GM21528 (cell line): Measurements from ENCODE around the gene SEC14L3.

Experiments used
- ATAC-seq: cut with Tn5 transposase; IDR thresholded peaks from one replicate; pipeline ENCODE4 v1.9.1; 2021; ENCODE audit warnings: mild to moderate bottlenecking, moderate library complexity; ENCODE audit not compliant: unreplicated experiment, low FRiP score

Gene SEC14L3

DNA sequence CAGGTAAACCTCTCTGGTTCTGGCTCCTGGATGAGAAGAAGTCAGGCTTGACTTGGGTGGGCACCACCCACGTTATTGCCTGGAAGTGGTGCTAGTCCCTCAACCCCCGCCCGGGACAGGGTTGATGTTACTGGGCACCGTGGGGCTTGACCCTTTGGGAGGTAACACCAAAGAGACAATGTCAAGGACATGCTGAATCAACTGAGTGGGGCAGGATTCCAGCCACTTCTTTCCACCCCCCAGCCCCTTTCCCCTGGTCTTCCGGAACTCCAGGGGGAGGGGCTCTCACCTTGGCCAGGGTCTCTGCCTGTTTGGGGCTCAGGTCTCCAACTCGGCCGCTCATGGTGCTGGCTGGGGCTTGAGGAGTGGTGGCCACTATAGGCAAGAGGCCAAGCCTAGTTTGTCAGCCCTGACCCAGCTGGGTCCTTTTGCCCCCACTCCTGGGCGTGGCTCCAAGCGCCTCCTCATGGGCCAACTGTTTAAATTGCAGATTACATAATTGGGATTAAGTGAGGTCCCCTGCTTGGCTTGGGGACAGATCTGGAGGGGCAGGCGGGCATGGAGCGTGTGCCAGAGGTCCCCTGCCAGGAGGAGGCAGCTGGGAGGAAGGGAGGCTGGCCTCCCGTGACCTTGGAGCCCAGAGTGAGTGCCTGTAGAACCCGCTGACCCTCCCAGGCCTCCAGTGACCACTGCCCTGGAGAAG lies at the start of gene SEC14L3:
SEC14L3 (minus strand) TSS at position 402 of the 703 bp plus-strand sequence; CDS start at position 343, 59 bp downstream.
- ATAC-seq = no peak

DNA sequence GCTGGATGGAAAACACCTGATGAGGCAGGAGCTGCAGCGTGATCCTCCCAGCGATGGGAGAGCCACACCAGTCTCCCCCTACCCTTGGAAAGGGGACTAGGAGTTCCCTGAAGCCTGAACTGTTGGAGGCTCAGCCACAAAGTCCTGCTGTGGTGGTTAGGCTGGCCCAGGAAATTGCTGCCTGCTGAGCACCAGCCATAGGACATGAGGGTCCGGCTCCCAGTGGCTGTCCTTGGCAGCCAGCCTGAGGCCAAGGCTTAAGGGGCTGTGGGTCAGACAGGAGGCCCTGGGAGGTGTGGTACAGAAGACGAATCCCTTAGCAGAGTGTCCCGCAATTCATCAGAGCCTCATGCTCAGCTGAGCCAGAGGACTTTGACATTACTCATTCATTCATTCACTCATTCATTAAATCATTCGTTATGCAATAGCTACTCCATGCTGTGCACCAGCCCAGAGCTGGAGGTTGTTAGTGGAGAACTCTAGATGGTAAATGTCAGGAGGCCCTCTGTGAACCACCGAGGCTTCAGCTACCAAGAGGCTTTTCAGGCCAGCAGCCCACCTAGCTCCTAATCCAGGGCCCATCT lies 48.1 kb upstream of the SEC14L3 start:
- ATAC-seq = no peak

DNA sequence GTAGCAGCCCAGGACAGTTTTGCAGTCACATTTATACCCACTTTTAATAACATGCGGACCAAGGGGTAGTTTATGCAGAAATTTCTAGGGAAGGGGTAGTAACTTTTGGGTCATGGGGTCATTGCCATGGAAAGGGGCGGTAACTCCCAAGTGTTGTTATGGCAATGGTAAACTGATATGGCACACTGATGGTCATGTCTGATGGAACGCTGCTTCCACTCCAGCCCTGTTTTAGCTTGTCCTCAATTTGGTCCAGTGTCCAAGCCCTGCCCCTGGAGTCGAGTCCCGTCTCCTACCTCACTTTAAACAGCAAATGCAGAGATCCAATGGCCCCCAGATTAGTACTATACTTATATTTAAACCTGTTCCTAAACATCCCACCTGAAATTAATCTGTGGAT lies 44.9 kb upstream of the SEC14L3 start:
- no peak for ATAC-seq

DNA sequence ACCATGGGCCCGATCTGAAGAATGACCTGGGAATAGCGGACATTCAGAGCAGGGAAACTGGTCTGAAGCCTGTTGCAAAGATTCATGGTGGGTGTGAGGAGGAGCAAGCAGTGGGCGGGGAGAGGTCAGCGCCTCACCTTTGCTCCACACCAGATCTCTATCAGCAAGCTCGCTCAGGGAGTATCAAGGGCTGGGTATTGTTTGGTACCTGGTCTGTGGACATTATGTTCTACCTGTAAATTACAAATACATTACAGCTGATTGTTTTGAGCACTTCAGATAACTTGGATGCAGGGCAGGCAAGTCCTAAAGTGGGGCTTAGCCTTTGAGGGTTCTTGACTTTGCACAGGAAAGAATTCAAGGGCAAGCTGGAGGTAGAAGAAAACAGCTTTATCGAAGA lies 44.5 kb upstream of the SEC14L3 start:
- ATAC-seq = no peak

DNA sequence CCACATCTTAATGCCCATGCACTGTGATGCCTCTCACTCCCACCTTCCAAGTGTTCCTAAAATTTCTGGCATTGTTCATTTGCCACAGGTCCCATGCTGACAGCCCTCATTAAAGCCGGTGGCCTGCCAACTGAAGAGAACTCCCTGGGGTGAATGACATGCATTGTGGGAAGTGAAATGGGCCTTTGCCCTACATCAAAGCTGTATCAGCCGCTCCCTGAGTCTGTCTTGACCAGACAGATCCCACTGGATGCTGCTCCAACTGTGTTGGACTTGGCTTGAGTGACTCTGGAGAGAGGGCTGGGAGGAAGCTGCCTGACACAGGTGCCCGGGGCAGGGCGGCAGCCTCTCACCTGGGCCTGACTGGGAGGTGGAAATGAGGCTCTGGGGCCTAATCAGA lies 42.4 kb upstream of the SEC14L3 start:
- no peak for ATAC-seq

DNA sequence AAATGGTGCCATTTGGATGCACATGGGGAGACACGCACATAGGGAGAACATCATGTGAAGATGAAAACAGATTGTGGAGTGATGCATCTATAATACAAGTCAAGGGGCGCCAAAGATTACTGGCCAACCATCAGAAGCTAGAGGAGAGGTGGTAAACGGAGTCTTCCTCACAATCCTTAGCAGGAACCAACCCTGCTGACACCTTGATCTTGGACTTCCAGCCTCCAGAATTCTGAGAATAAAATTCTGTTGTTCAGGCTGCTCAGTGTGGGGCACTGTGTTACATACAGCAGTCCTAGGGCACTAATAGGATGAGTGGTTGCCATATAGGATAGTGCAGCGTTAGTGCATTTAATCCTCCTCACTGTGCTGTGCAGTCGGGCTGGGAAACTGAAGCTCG lies 41.6 kb upstream of the SEC14L3 start:
- no peak for ATAC-seq

DNA sequence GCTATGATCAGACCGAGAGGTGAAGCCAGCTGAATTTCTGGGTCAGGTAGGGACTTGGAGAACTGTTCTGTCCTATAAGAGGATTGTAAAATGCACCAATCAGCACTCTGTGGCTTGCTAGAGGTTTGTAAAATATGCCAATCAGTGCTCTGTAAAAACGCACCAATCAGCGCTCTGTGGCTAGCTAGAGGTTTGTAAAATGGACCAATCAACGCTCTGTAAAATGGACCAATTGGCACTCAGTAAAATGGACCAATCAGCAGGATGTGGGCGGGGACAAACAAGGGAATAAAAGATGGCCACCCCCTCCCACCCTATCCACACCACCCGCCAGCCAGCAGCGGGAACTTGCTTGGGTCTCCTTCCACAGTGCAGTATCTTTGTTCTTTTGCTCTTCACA lies 40.1 kb upstream of the SEC14L3 start:
- no peak for ATAC-seq

DNA sequence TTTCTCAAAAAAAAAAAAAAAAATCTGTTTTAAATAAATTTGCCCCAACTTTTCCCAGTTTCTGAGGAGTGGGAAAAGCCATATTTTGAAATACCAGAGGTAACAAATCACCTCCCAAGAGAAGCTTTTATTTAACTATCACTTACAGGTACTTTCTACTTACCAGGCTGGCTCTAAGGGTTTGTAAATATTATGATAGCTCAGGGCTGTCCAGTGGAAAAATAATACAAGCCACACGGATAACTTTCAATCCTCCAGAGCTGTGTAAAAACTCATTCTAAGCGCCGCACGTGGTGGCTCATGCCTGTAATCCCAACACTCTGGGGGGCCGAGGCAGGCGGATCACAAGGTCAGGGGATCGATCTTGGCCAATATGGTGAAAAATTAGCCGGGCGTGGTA lies 39.3 kb upstream of the SEC14L3 start:
- ATAC-seq = no peak

DNA sequence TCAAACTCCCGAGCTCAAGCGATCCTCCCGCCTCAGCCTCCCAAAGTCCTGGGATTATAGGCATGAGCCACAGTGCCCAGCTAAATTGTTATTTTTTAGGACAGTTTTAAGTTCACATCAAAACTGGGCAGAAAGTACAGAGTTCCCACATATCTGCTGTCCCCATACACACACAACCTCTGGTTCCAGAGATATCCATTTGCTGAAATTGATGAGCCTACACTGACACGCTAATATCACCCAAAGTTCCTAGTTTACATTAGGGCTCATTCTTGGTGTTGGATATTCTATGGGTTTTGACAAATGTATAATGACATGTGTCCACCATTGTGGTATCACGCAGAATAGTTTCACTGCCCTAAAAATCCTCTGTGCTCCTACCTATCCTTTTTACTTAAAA lies 36.4 kb upstream of the SEC14L3 start:
- ATAC-seq = no peak

DNA sequence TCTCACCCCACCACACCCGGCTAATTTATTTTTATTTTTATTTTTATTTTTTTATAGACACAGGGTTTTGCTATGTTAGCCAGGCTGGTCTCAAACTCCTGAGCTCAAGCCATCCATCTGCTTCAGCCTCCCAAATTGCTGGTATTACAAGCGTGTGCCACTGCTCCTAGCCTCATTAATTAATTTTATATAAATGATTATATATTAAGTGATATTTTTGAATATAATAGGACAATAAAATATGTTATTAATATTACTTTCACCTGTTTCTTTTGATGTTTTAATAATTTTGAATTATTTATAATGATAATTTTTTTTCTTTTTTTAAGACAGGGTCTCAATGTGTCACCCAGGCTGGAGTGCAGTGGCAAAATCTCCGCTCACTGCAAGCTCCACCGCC lies 35.9 kb upstream of the SEC14L3 start:
- no peak for ATAC-seq

DNA sequence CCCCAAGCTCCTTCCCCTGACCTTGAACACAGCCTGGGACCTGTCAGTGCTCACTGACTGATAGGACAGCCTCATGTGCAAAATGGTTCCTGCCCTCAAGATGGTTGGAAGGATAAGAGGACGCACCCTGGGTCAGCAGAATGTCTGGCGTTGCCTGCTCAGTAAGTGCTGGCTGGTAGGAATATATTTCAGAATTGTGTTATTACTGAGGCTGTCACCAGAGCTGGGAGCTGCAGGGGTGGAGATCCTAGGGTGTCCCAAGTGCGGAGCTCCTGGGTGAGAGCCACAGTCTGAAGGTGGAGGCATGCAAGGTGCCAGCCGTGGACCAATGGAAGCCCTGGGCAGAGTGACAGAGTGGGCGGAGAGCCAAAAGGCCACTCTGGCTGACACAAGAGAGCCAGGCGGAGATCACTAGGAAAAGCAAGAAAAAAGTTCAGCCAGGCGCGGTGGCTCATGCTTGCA lies 34.7 kb upstream of the SEC14L3 start:
- no peak for ATAC-seq

DNA sequence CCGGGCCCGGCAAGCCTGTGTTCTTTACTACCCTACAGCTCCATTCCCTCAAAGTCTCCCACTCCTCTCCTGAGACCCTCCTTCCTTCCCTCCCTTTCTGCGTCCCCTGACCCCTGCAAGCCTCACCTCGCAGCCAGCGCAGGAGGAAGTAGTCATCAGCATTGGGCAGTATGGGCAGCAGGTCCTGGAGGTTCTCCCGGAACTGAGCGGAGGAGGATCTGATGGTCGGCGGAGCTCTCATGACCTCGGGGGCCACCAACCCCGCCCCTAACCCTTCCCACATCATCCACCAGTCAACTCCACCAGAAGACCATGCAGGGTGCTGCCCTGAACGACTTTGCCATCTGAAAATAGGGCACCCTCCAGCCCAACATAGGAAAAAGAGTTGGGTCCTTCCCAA lies 31.7 kb upstream of the SEC14L3 start:
- no peak for ATAC-seq

DNA sequence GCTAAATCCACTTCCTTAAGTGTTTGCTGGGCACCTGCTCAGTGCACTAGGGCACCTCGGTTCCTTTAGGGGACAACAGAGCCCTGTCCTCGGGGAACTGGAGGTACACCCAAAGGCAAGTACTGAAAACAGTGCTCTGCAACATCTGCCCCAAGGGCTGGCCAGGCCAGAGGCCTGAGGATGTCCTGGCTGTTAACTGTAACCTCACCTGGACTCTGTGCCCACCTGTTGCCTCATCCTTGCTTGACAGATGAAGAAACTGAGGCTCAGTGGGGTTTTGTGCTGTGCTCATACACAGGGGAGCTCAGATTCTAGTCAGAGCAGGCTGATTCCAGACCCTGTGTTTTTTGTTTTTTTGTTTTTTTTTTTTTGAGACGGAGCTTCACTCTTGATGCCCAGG lies 31.1 kb upstream of the SEC14L3 start:
- no peak for ATAC-seq

DNA sequence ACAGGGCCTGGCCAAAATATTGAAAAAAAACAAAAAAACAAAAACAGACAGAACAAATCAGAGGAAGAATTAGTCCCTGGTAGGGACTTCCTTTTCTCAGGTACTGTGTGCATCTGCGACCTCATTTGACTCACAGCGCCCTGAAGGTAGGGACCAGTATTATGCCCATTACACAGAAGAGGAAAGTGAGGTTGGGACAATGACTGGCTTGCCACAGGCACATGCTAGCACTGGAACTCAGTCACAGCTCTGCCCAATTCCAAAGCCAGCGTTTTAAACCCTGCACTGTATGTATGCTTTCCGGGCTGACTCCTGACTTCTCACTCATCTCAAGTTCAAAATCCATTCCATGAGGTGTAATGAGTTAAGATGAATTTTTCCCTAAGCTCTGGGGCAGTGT lies 30.3 kb upstream of the SEC14L3 start:
- no peak for ATAC-seq

DNA sequence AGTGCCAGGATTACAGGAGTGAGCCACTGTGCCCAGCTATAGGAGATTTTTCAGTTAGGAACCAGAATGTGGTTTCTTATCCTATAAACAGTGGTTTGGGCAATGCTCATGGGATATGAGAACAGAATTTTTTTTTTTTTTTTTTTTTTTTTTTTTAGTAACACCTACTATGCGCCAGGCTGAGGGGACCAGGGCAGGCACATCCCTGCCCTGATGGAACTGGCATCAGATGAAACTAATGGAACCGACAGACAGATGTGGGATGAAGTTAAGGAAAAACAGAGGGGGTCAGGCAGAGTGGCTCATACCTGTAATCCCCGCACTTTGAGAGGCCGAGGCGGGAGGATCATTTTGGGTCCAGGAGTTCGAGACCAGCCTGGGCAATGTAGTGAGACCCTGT lies 28.8 kb upstream of the SEC14L3 start:
- no peak for ATAC-seq

DNA sequence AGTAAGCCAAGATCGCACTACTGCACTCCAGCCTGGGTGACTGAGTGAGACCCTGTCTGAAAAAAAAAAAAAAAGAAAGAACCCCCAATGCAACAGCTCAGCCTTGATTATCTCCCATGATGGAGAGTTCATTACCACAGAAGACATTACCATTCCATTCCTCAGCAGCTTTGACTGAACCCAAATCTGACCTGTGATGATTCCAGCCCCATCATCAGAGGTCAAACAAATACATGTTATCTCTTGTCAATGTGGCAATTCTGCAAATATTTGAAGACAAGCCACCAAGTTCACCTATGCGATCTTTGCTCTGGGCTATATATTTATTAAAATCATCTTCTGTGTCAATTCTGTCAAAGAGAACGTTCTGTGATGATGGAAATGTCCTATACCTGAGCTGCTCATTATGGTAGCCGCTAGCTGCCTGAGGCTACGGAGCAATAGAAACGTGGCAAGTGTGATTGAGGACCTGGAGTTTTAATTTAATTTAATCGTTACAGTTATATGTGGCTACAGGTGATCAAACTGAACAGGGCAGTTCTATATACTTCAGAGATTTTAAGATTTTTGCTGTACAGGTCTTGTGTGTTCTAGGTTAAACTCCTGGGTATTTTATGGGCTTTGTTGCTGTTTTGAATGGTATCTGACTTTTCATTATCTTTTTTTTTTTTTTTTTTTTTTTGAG lies 25.8 kb upstream of the SEC14L3 start:
- no peak for ATAC-seq

DNA sequence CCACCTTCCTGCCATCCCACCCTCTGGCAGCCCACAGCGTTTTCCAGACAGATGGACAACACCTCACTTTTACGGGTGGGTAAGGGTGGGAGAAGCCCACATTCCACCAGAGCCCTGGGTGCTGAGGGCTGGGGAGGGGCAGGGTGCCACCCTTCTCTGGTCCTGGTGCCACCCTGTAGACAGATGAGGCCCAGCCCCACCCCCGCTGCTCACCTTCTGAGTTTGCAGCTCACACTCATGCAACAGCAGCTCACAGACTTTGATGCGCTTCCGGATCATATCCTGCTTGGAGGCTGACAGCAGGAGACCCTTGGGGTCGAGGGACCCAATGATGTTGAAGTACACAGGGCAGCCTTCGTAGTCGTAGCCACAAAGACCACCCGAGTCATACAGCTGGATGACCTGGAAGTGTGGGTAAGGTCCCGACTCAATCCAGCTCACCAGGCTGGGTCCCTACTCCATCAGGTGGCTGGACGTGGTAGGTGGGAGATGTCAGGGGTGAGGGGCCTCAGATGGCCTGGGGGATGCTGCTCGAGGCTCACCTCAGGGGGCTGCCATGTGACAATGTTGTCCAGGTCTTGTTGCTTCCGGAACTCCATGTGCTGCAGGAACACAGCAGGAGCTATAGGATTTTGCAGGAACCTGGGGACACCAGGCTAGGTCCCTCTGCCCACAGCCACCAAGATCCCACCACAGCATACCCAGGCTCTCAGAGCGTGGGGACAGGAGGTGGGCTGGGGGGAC lies 23.4 kb upstream of the SEC14L3 start:
- no peak for ATAC-seq

DNA sequence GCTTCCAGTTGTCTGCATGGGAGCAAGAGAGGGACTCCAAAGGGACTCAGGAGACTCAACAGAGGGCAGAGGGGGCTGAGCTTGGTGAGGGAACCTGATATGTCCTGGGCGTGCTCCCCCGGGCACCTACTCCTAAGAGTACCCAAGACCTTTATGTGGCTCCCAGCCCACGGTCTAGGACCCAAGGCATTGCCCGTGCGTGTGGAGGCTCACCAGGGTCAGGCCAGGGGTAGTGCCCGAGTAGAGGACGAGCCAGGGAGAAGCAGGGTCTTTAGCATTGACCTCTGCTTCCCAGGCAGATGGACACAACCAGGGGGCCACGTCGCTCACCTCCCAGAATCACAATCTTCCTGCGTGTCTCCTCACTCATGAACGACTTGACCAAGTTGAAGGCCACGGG lies 20.3 kb upstream of the SEC14L3 start:
- ATAC-seq = no peak

DNA sequence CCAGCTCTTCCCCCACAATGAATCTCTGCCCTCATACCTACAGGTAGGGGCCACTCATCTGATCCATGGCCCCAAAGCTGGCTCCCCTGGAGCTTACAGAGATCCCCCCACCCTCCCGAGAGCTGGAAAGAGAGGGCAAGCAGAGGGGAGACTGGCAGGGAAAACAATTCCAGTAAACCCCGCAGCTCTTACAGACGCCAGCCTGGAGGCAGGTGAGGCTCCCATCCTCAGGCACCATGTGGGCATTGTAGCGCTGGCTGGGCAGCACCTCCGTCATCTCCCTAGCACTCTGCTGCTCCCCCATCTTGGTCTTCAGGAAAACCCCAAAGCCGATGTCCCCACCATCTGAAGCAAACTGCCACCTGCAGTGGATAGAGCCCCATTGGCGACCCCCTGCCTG lies 19.6 kb upstream of the SEC14L3 start:
- no peak for ATAC-seq

DNA sequence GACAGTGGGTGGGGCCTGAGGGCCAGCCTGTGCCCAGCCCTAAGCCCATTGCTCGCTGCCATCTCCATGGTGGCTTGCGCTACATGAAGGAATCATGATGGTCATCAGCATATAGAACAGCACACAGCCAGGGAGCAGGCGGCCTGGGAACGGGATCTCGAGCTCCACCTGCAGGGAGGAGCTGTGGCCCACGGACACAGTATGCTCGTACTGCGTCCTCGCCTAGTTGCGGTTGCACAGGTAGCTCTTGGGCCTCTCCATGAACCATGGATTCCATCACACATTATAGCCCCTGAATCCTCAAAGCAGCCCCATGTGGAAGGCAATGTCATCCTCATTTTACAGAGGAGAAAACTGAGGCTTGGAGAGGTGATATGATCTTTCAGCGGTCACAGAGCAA lies 18.6 kb upstream of the SEC14L3 start:
- ATAC-seq = no peak

DNA sequence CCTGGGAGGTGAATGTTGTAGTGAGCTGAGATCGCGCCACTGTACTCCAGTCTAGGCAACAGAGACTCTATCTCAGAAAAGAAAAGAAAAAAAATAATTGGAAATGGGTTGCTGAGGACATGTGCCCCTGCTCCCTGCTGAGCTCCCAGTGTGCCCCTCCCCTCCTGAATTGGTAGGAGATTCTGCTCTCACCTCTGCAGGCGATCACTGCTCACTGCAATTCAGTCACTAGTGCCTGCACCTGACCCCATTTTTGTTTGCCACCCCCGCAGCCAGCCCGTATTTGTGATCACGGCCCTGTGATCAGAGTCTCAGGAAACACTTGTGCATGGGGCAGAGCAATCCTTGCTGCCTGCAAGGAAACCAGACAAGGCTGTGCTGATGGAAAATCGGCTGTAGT lies 16.3 kb upstream of the SEC14L3 start:
- ATAC-seq = no peak
